K562 (cell line): ENCODE data around the gene PIN4. TPM values are rescaled to one million over a fixed set of nuclear protein-coding genes. Genes with fewer than 3 reads are reported as not detected.
A peak's percentile ranks its signal among the peaks of the same experiment; 100 is the strongest.

Experiments
- ATAC-seq: fragments of 200-7000 bp; cut with Tn5 transposase; 3 replicates; pipeline ENCODE4 v1.9.1; 2020; ENCODE audit warnings: moderate library complexity
- BruUV-seq: library from RNA; stranded (reverse); fragments of 400-500 nt; replicated peaks from 2 replicates; lab custom pipeline; 2021; lab: Mats Ljungman, UMichigan
- CTCF ChIA-PET: fragments of 300-600 bp; formaldehyde crosslinking; extraction: SDS; loops from one replicate; lab custom pipeline; 2021; ENCODE audit warnings: low intra/inter-chr PET ratio; lab: Yijun Ruan, JAX
- POLR2A ChIA-PET: fragments of 300-600, 350-650 bp; sonication (Branson Sonifier 250); formaldehyde crosslinking; extraction: SDS; loops from one replicate; lab custom pipeline; 2021; ENCODE audit warnings: antibody characterized with exemption, inconsistent platforms; lab: Yijun Ruan, JAX
- DNase-seq, 4 experiments: peaks; one replicate each; pipeline versions ENCODE4 v3.0.0 to v3.0.0-alpha.2; 2011 to 2018; ENCODE audit warnings: low spot score in 3 of 4, mixed read lengths in 3 of 4; ENCODE audit errors: extremely low read depth in 1 of 4
- FAIRE-seq: peaks from 2 replicates; lab custom pipeline; 2011; peaks lifted over from hg19 to GRCh38; lab: Jason Lieb, UNC
- H2AFZ ChIP-seq: 2 replicates; pipeline ENCODE4 v1.6.0; 2011; ENCODE audit warnings: low read depth, low read length, control low read depth, inconsistent platforms
- H3K27ac ChIP-seq: fragments of 200-600 bp; 3 replicates; pipeline ENCODE4 v1.8.0; 2011; ENCODE audit warnings: low read depth, mild to moderate bottlenecking, control low read depth, inconsistent platforms, low read length, moderate library complexity, mixed read lengths; ENCODE audit errors: extremely low read depth
- H3K27me3 ChIP-seq, 2 experiments: fragments of 300-600 bp in 1 of 2; 2 replicates in 1 of 2; 3 replicates in 1 of 2; pipeline versions ENCODE4 v1.6.0 to v1.8.0; 2011; ENCODE audit warnings: inconsistent platforms in 2 of 2, low read length in 2 of 2, mild to moderate bottlenecking in 1 of 2, mixed read lengths in 1 of 2, moderate library complexity in 1 of 2; ENCODE audit not compliant: control insufficient read depth in 2 of 2, insufficient read depth in 2 of 2
- H3K36me3 ChIP-seq: fragments of 300-600 bp; 3 replicates; pipeline ENCODE4 v1.8.0; 2011; ENCODE audit warnings: mild to moderate bottlenecking, low read length, inconsistent platforms; ENCODE audit not compliant: control insufficient read depth, insufficient read depth
- H3K4me1 ChIP-seq, 2 experiments: fragments of 200-600 bp in 1 of 2; replicated peaks in 1 of 2; 2 replicates in 1 of 2; 3 replicates in 1 of 2; pipeline versions ENCODE4 v1.5.1 to v1.8.0; 2011; ENCODE audit warnings: inconsistent platforms in 2 of 2, low read length in 2 of 2, mild to moderate bottlenecking in 1 of 2, mixed read lengths in 1 of 2, moderate library complexity in 1 of 2; ENCODE audit not compliant: control insufficient read depth in 2 of 2, insufficient read depth in 2 of 2
- H3K4me2 ChIP-seq: 2 replicates; pipeline ENCODE4 v1.6.1; 2011; ENCODE audit warnings: low read length, control low read depth, inconsistent platforms, mixed read lengths; ENCODE audit not compliant: insufficient read depth
- H3K4me3 ChIP-seq: fragments of 200-600 bp; sonication (generic), shearing (Covaris generic); 2 replicates; pipeline ENCODE4 v1.5.1; 2016; ENCODE audit warnings: control low read depth, inconsistent platforms
- H3K79me2 ChIP-seq: fragments of 200-600 bp; 3 replicates; pipeline ENCODE4 v1.8.0; 2011; ENCODE audit warnings: low read length, inconsistent platforms; ENCODE audit not compliant: control insufficient read depth, insufficient read depth
- H3K9ac ChIP-seq, 2 experiments: 2 replicates each; pipeline versions ENCODE4 v1.6.0 to v1.6.1; 2011; ENCODE audit warnings: low read depth in 2 of 2, low read length in 2 of 2, control low read depth in 1 of 2, inconsistent platforms in 1 of 2, mild to moderate bottlenecking in 1 of 2, mixed read lengths in 1 of 2; ENCODE audit not compliant: insufficient read depth in 1 of 2
- H3K9me1 ChIP-seq: one replicate; pipeline ENCODE4 v1.6.0; 2011; ENCODE audit warnings: inconsistent platforms, mild to moderate bottlenecking, low read length, moderate library complexity; ENCODE audit not compliant: control insufficient read depth, insufficient read depth
- H3K9me3 ChIP-seq: replicated peaks from 2 replicates; pipeline ENCODE4 v1.5.1; 2011; ENCODE audit warnings: low read depth, low read length, inconsistent platforms; ENCODE audit not compliant: control insufficient read depth, insufficient read depth
- H4K20me1 ChIP-seq: replicated peaks from 2 replicates; pipeline ENCODE4 v1.6.1; 2011; ENCODE audit warnings: low read length, inconsistent platforms, mixed read lengths; ENCODE audit not compliant: control insufficient read depth, insufficient read depth
- CEBPB ChIP-seq: fragments of 450-650 bp; IDR thresholded peaks from 2 replicates; pipeline ENCODE4 v1.6.1; 2016; ENCODE audit warnings: missing genetic modification characterization, missing compliant biosample characterization
- CEBPG ChIP-seq, 3 experiments: fragments of 200-800 bp in 1 of 3; sonication (Bioruptor generic) in 1 of 3; sonication (generic) in 1 of 3; formaldehyde crosslinking in 1 of 3; IDR thresholded peaks in 2 of 3; conservative IDR thresholded peaks in 1 of 3; 2 replicates each; pipeline versions ENCODE4 v1.6.1 to v1.8.0; 2016 to 2022; ENCODE audit warnings: missing compliant biosample characterization in 2 of 3, missing genetic modification characterization in 2 of 3, mild to moderate bottlenecking in 1 of 3, missing genetic modification reagents in 1 of 3
- RFX1 ChIP-seq: fragments of 450-650 bp; IDR thresholded peaks from 2 replicates; pipeline ENCODE4 v1.6.1; 2016; ENCODE audit warnings: mild to moderate bottlenecking, moderate library complexity
- ZKSCAN1 ChIP-seq: fragments of 150-350 bp; IDR thresholded peaks from 2 replicates; pipeline ENCODE4 v1.6.1; 2016; ENCODE audit warnings: low read depth, low read length
- ZNF778 ChIP-seq: fragments of 450-650 bp; formaldehyde crosslinking; IDR thresholded peaks from 2 replicates; pipeline ENCODE4 v1.4.0; 2020; ENCODE audit warnings: mild to moderate bottlenecking, moderate library complexity
- WGBS: fragments of 100-300 bp; shearing (Covaris generic); methylation state at CpG from one replicate; pipeline ENCODE4 v1.1.6; 2016; ENCODE audit warnings: low coverage, mixed read lengths; ENCODE audit not compliant: insufficient coverage; ENCODE audit errors: missing lambda C conversion rate; 5-methylcytosine and 5-hydroxymethylcytosine counted together
- in situ Hi-C: fragments of 300-500 bp; cut with MboI; formaldehyde crosslinking; loops from 4 replicates; pipeline ENCODE4 v1.15.0; 2018; ENCODE audit warnings: inconsistent platforms, mixed read lengths
- intact Hi-C: fragments of 100-400 bp; cut with micrococcal nuclease; formaldehyde crosslinking; loops from 2 replicates; pipeline ENCODE4 v1.14.2; 2022
- polyA plus RNA-seq, 8 experiments: library from polyadenylated mRNA; depleted of rRNA in 4 of 8; stranded (reverse) in 5 of 8; unstranded in 3 of 8; fragments of >200 nt; fragmentation: Nextera tagmentation in 2 of 8; fragmentation: Illumina TruSeq in 1 of 8; extraction: Ambion mirVana in 2 of 8; extraction: Trizol in 1 of 8; gene quantifications; 2 replicates each; pipeline versions ENCODE4 v1.2.1 to v1.2.3, GENCODE V29; 2011 to 2014; ENCODE audit warnings: inconsistent platforms in 1 of 8, missing spikeins in 1 of 8
- total RNA-seq, 7 experiments: library from RNA; depleted of rRNA in 6 of 7; stranded (reverse); fragments of >200 nt in 6 of 7; fragmentation: Illumina TruSeq in 2 of 7; extraction: Trizol in 2 of 7; gene quantifications; 2 replicates each; pipeline versions ENCODE4 v1.2.1 to v1.2.3, GENCODE V29; 2011 to 2021; ENCODE audit warnings: low replicate concordance in 1 of 7

The PIN4 gene
- total and polyA plus RNA-seq, 9 of the 15 experiments (the other 6 are each of a cell fraction or from before 2014, with no cell fraction given), result 10.0 to 132 (median 45.6) TPM

GRCh38 chrX:72142094-72142793 lies 39.3 kb upstream of the PIN4 start:
- in situ Hi-C loops, result no loop called here
- no TSS peak for BruUV-seq

DNA sequence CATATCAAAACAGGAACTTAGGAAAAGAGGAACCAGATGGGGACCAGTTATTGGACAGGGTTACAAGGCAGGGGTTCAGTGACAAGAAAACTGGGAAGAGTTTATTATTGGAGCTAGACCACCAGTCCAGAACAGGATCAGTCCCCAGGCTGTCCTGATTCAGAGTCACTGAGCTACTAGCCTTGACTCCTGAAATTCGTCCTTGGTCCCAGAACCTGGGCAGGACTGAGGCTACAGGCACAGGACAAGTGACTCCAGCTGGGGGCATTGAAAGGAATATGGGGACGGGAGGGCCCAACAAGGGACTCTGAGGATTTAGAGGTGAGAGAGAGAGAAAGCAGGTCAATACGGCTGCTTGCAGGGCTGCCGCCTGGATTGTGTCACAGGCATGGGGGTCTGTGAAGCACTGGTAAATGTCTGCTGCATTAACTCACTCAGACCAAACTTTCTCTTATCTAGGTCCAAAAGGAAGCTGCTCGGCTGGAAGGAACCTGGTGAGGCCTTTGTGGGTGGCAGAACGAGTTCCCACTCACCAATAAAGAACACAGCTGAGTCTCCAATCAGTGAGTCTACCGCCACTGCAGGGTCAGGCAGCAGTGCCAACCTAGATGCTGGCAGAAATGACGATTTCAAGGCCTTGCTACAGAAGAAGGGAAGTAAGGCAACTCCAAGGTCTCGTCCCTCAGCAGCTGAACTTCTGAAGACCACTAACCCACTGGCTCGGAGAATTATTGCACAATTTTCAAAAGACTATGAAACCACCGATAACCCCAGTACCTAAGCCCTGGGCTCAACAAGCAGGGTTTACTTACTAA lies 38.6 kb upstream of the PIN4 start:
- CTCF ChIA-PET, result no interaction called here
- Histone ChIP-seq H3K9ac (no peak overlapping the region), H3K9me1 (no peaks in the 10 kb centered on the region), H3K4me2 (no peak overlapping the region), H3K4me3 (no peak overlapping the region), H3K79me2 (no peaks in the 10 kb centered on the region), H3K27me3 (peaks cover 6 to 49% of the 10 kb centered on the region in 2 experiments; a peak in 3 of 5 replicates), H2AFZ (no peak overlapping the region), H3K9me3 (no peaks in the 10 kb centered on the region), H4K20me1 (no peaks in the 10 kb centered on the region), H3K27ac (no peak overlapping the region), H3K36me3 (no peaks in the 10 kb centered on the region), H3K4me1 (no peaks in the 10 kb centered on the region)
- no TSS peak for BruUV-seq
- intact Hi-C loops (no loop called here), in situ Hi-C loops (no loop called here)
- ATAC-seq (no peak), FAIRE-seq (no peak), DNase-seq (no peak)
- 0% methylated on average over 8 of the region's 11 CpGs for WGBS
- POLR2A ChIA-PET, result interaction anchor here (1.1 kb wide), 1 partner anchor 13 kb away, joined by 5 read pairs; no protein-coding TSS in a partner anchor
- no peak for TF ChIP-seq CEBPG (CRISPR knock-in tag; IDR thresholded peaks at IDR 0.05)
- TF ChIP-seq CEBPG (tag; conservative IDR thresholded peaks at IDR 0.05 in 1 of 2, IDR thresholded peaks at IDR 0.05 in 1 of 2), result peak in 1 of 2 experiments; percentile 41; a peak in 2 of 4 replicates
- no peak for TF ChIP-seq ZNF778
- TF ChIP-seq CEBPB (tag), result peak; percentile 49; the same call in 1 of the 2 replicates

More at GRCh38 chrX:72142094-72142793, 39.3 kb upstream of the PIN4 start:
- ChIA-PET POLR2A (no interaction called here), CTCF (no interaction called here)
- H3K9ac ChIP-seq, result no peak overlapping the region
- H3K4me3 ChIP-seq, result no peak overlapping the region
- no peak for FAIRE-seq
- peak; percentile 39; the same call in 1 of the 2 replicates for TF ChIP-seq RFX1
- no peak for TF ChIP-seq ZKSCAN1
- H4K20me1 ChIP-seq, result no peaks in the 10 kb centered on the region
- intact Hi-C loops, result no loop called here
- WGBS, result 0% methylated on average over 7 of the region's 8 CpGs
- no peak overlapping the region for H3K4me2 ChIP-seq
- no peaks in the 10 kb centered on the region for H3K9me3 ChIP-seq
- no peak overlapping the region for H3K27ac ChIP-seq
- H3K9me1 ChIP-seq, result no peaks in the 10 kb centered on the region
- DNase-seq, result no peak
- peaks cover 6 to 50% of the 10 kb centered on the region in 2 experiments; a peak in 3 of 5 replicates for H3K27me3 ChIP-seq
- H3K36me3 ChIP-seq, result no peaks in the 10 kb centered on the region
- no peak for ATAC-seq
- no peaks in the 10 kb centered on the region for H3K79me2 ChIP-seq
- no peak overlapping the region for H2AFZ ChIP-seq
- H3K4me1 ChIP-seq, result no peaks in the 10 kb centered on the region
